HG03196 (cell line): ENCODE results near the gene SFRP2.
A peak's percentile ranks its signal among the peaks of the same experiment; 100 is the strongest.

ENCODE experiments used
- ATAC-seq: cut with Tn5 transposase; IDR thresholded peaks from one replicate; pipeline ENCODE4 v1.9.1; 2021; ENCODE audit not compliant: unreplicated experiment

SFRP2 gene

DNA sequence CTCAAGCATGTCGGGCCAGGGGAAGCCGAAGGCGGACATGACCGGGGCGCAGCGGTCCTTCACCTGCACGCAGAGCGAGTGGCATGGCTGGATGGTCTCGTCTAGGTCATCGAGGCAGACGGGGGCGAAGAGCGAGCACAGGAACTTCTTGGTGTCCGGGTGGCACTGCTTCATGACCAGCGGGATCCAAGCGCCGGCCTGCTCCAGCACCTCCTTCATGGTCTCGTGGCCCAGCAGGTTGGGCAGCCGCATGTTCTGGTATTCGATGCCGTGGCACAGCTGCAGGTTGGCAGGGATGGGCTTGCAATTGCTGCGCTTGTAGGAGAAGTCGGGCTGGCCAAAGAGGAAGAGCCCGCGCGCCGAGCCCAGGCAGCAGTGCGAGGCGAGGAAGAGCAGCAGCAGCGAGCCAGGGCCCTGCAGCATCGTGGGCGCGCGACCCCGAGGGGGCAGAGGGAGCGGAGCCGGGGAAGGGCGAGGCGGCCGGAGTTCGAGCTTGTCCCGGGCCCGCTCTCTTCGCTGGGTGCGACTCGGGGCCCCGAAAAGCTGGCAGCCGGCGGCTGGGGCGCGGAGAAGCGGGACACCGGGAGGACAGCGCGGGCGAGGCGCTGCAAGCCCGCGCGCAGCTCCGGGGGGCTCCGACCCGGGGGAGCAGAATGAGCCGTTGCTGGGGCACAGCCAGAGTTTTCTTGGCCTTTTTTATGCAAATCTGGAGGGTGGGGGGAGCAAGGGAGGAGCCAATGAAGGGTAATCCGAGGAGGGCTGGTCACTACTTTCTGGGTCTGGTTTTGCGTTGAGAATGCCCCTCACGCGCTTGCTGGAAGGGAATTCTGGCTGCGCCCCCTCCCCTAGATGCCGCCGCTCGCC, at the start of gene SFRP2:
TSS of gene SFRP2 (minus strand) at position 671 of the 864 bp plus-strand sequence. CDS start at position 423, 248 bp downstream.
- ATAC-seq, result no peak

DNA sequence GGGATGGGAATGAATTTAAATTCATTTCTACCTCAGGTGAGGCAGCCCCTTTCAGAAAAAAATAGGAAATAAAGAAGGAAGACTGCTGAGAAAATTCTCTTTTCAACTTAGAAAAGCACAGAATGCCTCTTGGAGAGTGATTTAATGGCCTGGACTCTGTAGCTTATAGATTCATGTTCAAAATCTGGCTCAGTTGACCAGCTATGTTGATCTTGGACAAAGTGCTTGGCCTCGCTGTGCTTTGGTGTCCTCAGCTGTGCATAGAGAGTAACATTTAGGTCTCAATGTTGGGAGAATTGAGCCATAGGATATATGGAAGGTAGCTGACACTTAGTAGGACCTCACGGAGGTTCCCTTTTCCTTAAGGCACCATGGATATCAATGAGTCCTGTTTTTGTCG, 49.7 kb upstream of the SFRP2 start:
- no peak for ATAC-seq

- ATAC-seq, result no peak
These were observed 46.0 kb upstream of the SFRP2 start for GRCh38 chr4:153834901-153835300.

- ATAC-seq, result no peak
These were observed 43.9 kb upstream of the SFRP2 start for GRCh38 chr4:153832720-153833287.

- ATAC-seq, result no peak
These were observed 43.2 kb upstream of the SFRP2 start for GRCh38 chr4:153832054-153832453.

GRCh38 chr4:153831245-153831644, 42.4 kb upstream of the SFRP2 start:
- no peak for ATAC-seq

DNA sequence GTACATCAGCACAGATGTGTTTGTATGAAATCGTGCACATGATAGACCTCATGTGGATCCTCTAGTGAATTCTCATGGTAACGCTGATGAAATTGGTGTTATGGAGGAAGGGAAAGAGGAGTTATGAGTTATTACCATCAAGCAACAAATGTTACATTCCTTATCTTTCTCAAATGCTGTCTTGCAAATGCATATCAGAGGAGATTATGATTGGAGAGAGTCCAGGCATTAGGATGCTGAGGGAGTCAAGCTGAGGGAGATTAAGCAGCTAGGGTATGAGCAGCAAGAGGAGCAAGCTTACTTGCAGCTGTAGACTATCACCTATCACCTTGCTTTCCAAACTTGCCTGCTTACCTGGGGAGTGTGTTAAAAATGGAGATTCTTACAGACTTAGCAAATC, 36.8 kb upstream of the SFRP2 start:
- no peak for ATAC-seq

DNA sequence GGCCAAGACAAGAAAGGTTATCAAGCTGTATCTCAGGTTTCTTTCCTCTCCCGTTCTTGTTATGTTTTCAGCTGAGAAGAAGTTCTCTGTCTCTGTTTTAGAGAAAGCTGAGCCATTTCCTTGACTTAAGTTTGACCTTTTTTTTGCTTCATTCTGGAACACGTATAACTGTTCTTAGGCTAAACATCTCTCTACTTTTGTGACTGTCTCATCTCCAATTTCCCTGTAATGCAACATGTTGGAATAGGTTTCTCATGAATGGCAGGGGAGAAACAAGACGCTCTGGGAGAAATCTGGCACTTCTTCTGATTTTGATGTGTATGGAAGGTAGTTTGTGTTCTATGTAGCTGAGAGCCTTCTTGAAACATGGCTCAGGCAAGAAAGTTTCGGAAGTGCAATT, 36.2 kb upstream of the SFRP2 start:
- no peak for ATAC-seq

- ATAC-seq, result no peak
These were observed 35.6 kb upstream of the SFRP2 start for GRCh38 chr4:153824501-153824900.

GRCh38 chr4:153823483-153823882, 34.6 kb upstream of the SFRP2 start:
- no peak for ATAC-seq

DNA sequence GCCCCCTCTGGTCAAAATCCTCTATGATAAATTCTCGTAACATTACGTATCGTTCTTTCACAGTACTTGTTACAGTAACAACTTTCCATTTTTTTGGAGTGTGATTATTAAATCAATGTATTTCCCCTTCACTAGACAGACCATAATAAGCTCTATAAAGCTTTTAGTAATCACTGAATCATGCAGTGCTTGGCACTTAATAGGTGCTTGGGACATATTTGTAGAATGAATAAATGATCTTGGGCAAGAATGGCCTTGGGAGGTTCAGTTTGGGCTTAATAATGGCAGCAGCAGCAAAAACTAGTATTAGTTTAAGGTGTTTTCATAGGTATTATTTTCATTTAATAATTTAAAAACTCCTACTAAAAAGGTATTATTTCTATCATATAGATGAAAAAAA, 33.4 kb upstream of the SFRP2 start:
- no peak for ATAC-seq

GRCh38 chr4:153817466-153817865, 28.6 kb upstream of the SFRP2 start:
- ATAC-seq, result no peak

DNA sequence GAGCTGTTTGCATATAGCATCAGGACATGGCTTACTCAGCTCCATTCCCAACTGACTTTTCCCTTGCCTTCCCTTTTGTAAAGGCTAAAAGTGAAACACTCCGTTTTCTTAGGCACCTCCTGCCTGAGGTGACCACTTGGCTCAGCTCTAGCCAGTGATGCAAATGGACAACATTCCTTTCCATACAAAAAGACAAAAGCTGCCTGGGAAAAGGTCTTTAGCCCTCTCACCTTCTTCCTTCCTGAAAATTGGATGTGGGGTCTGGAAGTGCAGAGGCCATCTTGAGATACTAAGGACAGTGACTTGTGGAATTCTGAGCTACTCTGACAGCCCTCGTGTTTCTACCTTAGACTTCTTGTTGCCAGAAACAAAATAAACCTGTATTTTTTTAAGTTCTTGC, 27.7 kb upstream of the SFRP2 start:
- ATAC-seq, result no peak

DNA sequence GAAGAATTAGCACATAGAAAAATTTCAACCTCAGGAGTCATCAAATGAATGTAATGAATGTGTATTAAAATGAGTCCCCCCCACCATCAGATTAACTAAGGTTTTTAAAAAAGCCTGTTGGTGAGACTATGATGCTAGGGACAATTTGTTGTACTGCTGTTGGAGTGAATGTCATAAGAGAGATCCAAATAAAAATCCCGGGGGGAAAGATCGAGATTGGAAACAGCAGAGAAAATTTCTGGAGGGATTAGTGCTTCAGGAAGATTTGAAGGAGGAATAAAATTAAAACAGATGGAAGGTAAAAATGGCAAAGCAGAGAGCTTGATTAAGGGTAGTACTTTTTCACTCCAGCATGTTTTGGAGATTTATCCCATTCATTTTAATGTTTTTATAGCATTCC, 25.9 kb upstream of the SFRP2 start:
- ATAC-seq, result no peak

- ATAC-seq, result no peak
These were observed 21.3 kb upstream of the SFRP2 start for GRCh38 chr4:153809916-153810810.

- peak; percentile 64 for ATAC-seq
These were observed 20.4 kb upstream of the SFRP2 start for GRCh38 chr4:153809307-153809706.

DNA sequence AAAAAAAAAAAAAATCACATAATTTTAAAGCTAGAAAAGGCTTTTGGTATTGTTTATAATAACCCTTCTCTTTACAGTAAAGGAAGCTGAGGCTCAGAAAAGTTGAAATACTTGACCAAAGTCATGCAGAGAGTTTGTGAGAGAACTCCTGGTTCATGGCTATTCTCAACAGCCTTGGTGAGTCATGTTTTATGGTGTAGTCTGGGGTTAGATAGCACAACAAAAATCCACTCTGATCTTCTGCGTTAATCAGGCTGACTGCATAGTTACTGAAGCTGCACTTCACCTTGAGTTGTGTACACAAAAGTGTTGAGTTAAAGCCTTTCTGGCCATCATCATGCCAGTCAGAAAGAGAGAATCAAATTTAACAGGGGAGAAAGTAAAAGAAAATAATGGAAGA, 19.3 kb upstream of the SFRP2 start:
- no peak for ATAC-seq

DNA sequence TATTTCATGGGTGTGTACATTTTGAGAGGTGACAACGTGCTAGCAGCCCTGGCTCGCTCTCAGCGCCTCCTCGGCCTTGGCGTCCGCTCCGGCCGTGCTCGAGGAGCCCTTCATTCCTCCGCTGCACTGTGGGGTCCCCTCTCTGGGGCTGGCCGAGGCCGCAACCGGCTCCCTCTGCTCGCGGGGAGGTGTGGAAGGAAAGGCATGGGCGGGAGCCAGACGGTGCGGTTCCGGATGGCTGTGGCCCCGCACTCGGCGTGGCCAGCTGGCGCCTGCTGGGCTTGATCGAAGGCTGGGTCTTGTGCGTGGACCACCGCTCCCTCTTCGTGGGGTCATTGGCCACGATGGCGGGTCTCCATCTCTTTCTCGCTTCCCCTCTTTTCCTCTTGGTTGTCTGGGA, 17.2 kb upstream of the SFRP2 start:
- no peak for ATAC-seq

- no peak for ATAC-seq
These were observed 15.8 kb upstream of the SFRP2 start for GRCh38 chr4:153804722-153805121.

GRCh38 chr4:153799694-153800074, 10.8 kb upstream of the SFRP2 start:
- ATAC-seq, result no peak

DNA sequence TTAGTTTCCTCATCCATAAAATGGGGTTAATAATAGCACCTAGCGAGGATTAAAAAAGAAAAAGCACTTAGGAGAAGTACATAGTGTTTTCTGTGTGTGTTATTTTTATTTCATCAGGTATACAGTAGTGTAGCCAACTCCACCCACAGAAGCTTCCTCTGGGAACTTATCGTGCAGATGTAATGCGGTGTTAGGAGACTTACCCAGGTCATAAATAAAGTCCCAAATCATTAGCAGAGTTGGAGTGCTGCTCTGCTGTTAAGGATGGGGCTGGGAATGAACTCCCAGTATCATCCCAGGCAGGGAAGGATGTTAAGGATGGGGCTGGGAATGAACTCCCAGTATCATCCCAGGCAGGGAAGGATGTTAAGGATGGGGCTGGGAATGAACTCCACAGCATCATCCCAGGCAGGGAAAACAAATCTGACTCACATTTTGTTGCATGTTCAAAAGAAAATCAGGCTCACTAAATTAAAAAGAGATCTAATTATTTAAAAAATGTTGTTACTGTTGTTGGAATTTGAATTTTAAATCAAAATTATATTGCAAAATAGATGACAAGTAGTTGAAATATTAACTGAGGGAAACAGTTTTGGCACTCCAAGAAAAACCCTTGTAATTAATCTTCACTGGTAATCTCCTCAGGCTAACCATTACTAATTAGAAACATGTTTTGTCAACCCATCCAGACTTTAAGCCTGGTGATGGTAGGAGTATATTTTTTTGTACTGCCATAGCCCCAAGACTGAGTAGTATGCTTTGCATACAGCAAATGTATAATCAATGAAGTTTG, 10.2 kb upstream of the SFRP2 start:
- no peak for ATAC-seq
